Stimulated activated CD4-positive, alpha-beta T cell treated with anti-CD3 and anti-CD28 coated beads, Interleukin-15, amount 100 ng/mL, for 1 hour (primary cell): Measurements from ENCODE around the gene PLEKHG4.
A peak's percentile ranks its signal among the peaks of the same experiment; 100 is the strongest.

Source experiments
- DNase-seq, 2 donors: peaks; one replicate each; pipeline ENCODE4 v3.0.0-alpha.2; 2020; ENCODE audit warnings: low read depth in 1 of 2, low spot score in 1 of 2

Gene PLEKHG4

GRCh38 chr16:67326115-67326471 lies 46.8 kb downstream of the PLEKHG4 start:
- no peak for DNase-seq

- DNase-seq, result peak; percentile 4 to 45
Observed at GRCh38 chr16:67326472-67327309, 47.4 kb downstream of the PLEKHG4 start, which contains the start of the genes KCTD19 and LRRC36. Gene KCTD19 (minus strand): TSS chr16:67326741. CDS start chr16:67326707, 34 bp downstream. Gene LRRC36 (plus strand): TSS chr16:67326815. CDS start chr16:67326863, 48 bp downstream.

GRCh38 chr16:67327743-67328142 lies 48.4 kb downstream of the PLEKHG4 start:
- DNase-seq, result no peak

GRCh38 chr16:67329901-67330300 lies 50.6 kb downstream of the PLEKHG4 start:
- no peak for DNase-seq

GRCh38 chr16:67333315-67333714 lies 54.0 kb downstream of the PLEKHG4 start:
- DNase-seq, result no peak

GRCh38 chr16:67336116-67336515 lies 56.8 kb downstream of the PLEKHG4 start:
- no peak for DNase-seq

- no peak for DNase-seq
Observed at GRCh38 chr16:67336648-67337047, 57.3 kb downstream of the PLEKHG4 start.
